Suprapubic skin (tissue), 4 donors: ENCODE results near the gene DNM3. TPM values are rescaled to one million over a fixed set of nuclear protein-coding genes. Genes with fewer than 3 reads are reported as not detected.

Source experiments
- DNase-seq, 2 donors: peaks; one replicate each; pipeline ENCODE4 v3.0.0-alpha.2; 2019; ENCODE audit warnings: low spot score in 2 of 2
- H3K27ac ChIP-seq: fragments of 200-600 bp; sonication (generic); one replicate; pipeline ENCODE4 v1.5.1; 2019
- H3K27me3 ChIP-seq: fragments of 200-600 bp; sonication (generic); one replicate; pipeline ENCODE4 v1.5.1; 2019
- H3K36me3 ChIP-seq: fragments of 200-600 bp; sonication (generic); one replicate; pipeline ENCODE4 v1.5.1; 2019
- H3K4me1 ChIP-seq: fragments of 200-600 bp; sonication (generic); one replicate; pipeline ENCODE4 v1.5.1; 2019
- H3K4me3 ChIP-seq: fragments of 200-600 bp; sonication (generic); one replicate; pipeline ENCODE4 v1.5.1; 2019; ENCODE audit warnings: mild to moderate bottlenecking
- H3K9me3 ChIP-seq: fragments of 200-600 bp; sonication (generic); one replicate; pipeline ENCODE4 v1.5.1; 2019
- CTCF ChIP-seq, 2 donors: fragments of 200-600 bp in 1 of 2; fragments of 450-650 bp in 1 of 2; sonication (generic) in 1 of 2; IDR thresholded peaks; one replicate each; pipeline ENCODE4 v1.5.1; 2016 to 2019; ENCODE audit warnings: antibody characterized with exemption in 2 of 2, mild to moderate bottlenecking in 1 of 2, moderate library complexity in 1 of 2
- EP300 ChIP-seq: sonication (generic); formaldehyde crosslinking; IDR thresholded peaks from one replicate; pipeline ENCODE4 v1.6.1; 2017; ENCODE audit warnings: antibody characterized with exemption
- POLR2A ChIP-seq, 2 donors: fragments of 450-650 bp; IDR thresholded peaks; one replicate each; pipeline ENCODE4 v1.6.1; 2017; ENCODE audit warnings: antibody characterized with exemption in 2 of 2, mild to moderate bottlenecking in 2 of 2, moderate library complexity in 2 of 2
- POLR2AphosphoS5 ChIP-seq, 3 donors: sonication (generic); formaldehyde crosslinking; IDR thresholded peaks; one replicate each; pipeline ENCODE4 v1.6.1; 2017; ENCODE audit warnings: antibody characterized with exemption in 3 of 3
- WGBS: methylation state at CpG from one replicate; pipeline ENCODE4 v1.1.5; 2018; 5-methylcytosine and 5-hydroxymethylcytosine counted together
- total RNA-seq, 4 donors: library from RNA; depleted of rRNA; stranded (reverse); fragments of >200 nt; gene quantifications; one replicate each; pipeline ENCODE4 v1.1.0, GENCODE V29; 2016

The DNM3 gene
- total RNA-seq, 4 donors from 2014 or later: 1.6 to 11.7 (median 3.7) TPM

GRCh38 chr1:172390301-172390682, 549.0 kb downstream of the DNM3 start:
- no peak for DNase-seq
- Histone ChIP-seq H3K4me1 (peaks cover 39% of the 10 kb centered on the region), H3K27ac (peak overlapping the region; percentile 83), H3K27me3 (no peaks in the 10 kb centered on the region), H3K9me3 (no peaks in the 10 kb centered on the region), H3K36me3 (no peaks in the 10 kb centered on the region), H3K4me3 (no peak overlapping the region)
- whole genome bisulfite sequencing: 22% methylated on average over 3 of the region's 3 CpGs
- TF ChIP-seq CTCF (IDR thresholded peaks at IDR 0.05) (no peak), POLR2A (IDR thresholded peaks at IDR 0.05) (no peak), EP300 (no peak), POLR2AphosphoS5 (IDR thresholded peaks at IDR 0.05) (no peak)

GRCh38 chr1:172390683-172391551, 549.6 kb downstream of the DNM3 start:
- H3K4me3 ChIP-seq: peak overlapping the region; percentile 31
- peak overlapping the region; percentile 83 for H3K27ac ChIP-seq
- no peak for TF ChIP-seq EP300
- no peak for TF ChIP-seq CTCF (IDR thresholded peaks at IDR 0.05)
- TF ChIP-seq POLR2AphosphoS5 (IDR thresholded peaks at IDR 0.05): no peak
- TF ChIP-seq POLR2A (IDR thresholded peaks at IDR 0.05): no peak

GRCh38 chr1:172391976-172392375, 550.7 kb downstream of the DNM3 start:
- Histone ChIP-seq H3K4me3 (no peak overlapping the region), H3K27ac (peak overlapping the region; percentile 83), H3K4me1 (peaks cover 39% of the 10 kb centered on the region), H3K27me3 (no peaks in the 10 kb centered on the region), H3K9me3 (no peaks in the 10 kb centered on the region), H3K36me3 (no peaks in the 10 kb centered on the region)
- 87% methylated on average over 1 of the region's 1 CpG for WGBS
- no peak for DNase-seq
- TF ChIP-seq EP300 (no peak), CTCF (IDR thresholded peaks at IDR 0.05) (no peak), POLR2A (IDR thresholded peaks at IDR 0.05) (no peak), POLR2AphosphoS5 (IDR thresholded peaks at IDR 0.05) (no peak)

More at GRCh38 chr1:172390683-172391551, 549.6 kb downstream of the DNM3 start:
- Histone ChIP-seq H3K9me3 (no peaks in the 10 kb centered on the region), H3K4me1 (peaks cover 39% of the 10 kb centered on the region), H3K36me3 (no peaks in the 10 kb centered on the region), H3K27me3 (no peaks in the 10 kb centered on the region)
- no peak for DNase-seq
- WGBS: 18% methylated on average over 9 of the region's 9 CpGs

DNA sequence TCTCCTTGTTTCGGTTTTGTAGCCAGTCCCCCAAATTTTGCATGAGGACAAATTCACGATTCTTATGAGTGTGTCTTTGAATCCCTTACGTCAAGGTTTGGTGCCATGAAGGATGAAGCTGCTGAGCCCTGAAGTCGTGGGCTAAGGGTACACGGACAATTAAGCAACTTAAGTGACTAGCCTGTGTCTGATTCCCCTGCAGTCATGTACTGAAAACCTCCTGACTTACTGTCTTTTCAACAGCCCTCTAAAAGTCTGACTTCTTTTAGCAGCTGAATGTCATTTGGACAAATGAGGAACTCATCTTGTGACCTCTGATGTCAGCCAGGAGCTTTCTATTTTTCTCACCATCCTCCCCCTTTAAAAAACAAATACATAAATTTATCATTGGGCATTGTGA, 552.1 kb downstream of the DNM3 start:
- Histone ChIP-seq H3K36me3 (no peaks in the 10 kb centered on the region), H3K27ac (peak overlapping the region; percentile 63), H3K9me3 (no peaks in the 10 kb centered on the region), H3K27me3 (no peaks in the 10 kb centered on the region), H3K4me1 (peaks cover 52% of the 10 kb centered on the region), H3K4me3 (no peak overlapping the region)
- peak in 1 of 3 donors; percentile 39 for TF ChIP-seq POLR2AphosphoS5 (IDR thresholded peaks at IDR 0.05)
- TF ChIP-seq EP300: no peak
- TF ChIP-seq CTCF (IDR thresholded peaks at IDR 0.05): no peak
- no peak for TF ChIP-seq POLR2A (IDR thresholded peaks at IDR 0.05)
- DNase-seq: no peak
- 69% methylated on average over 5 of the region's 5 CpGs for WGBS

- Histone ChIP-seq H3K27me3 (no peaks in the 10 kb centered on the region), H3K4me1 (peaks cover 61% of the 10 kb centered on the region), H3K9me3 (no peaks in the 10 kb centered on the region), H3K4me3 (no peak overlapping the region), H3K27ac (peak overlapping the region; percentile 63), H3K36me3 (no peaks in the 10 kb centered on the region)
- WGBS: 28% methylated on average over 4 of the region's 4 CpGs
- no peak for DNase-seq
- TF ChIP-seq POLR2A (IDR thresholded peaks at IDR 0.05): no peak
- no peak for TF ChIP-seq POLR2AphosphoS5 (IDR thresholded peaks at IDR 0.05)
- TF ChIP-seq CTCF (IDR thresholded peaks at IDR 0.05): no peak
- TF ChIP-seq EP300: no peak
Measured at GRCh38 chr1:172394141-172394751, 552.9 kb downstream of the DNM3 start.
